HG03469 (cell line): ENCODE data around the gene PTPN4.

Experiments
- ATAC-seq: cut with Tn5 transposase; IDR thresholded peaks from one replicate; pipeline ENCODE4 v1.9.1; 2021; ENCODE audit warnings: mild to moderate bottlenecking, moderate library complexity, moderate number of reproducible peaks; ENCODE audit not compliant: unreplicated experiment

Gene PTPN4

GRCh38 chr2:119852214-119852613 is 92.5 kb downstream of the PTPN4 start:
- no peak for ATAC-seq

GRCh38 chr2:119853777-119854399 is 94.2 kb downstream of the PTPN4 start:
- no peak for ATAC-seq

- ATAC-seq, result no peak
Observed at GRCh38 chr2:119856469-119856901, 96.8 kb downstream of the PTPN4 start.

GRCh38 chr2:119857742-119858141 is 98.0 kb downstream of the PTPN4 start:
- ATAC-seq, result no peak

- no peak for ATAC-seq
Observed at GRCh38 chr2:119859528-119859927, 99.8 kb downstream of the PTPN4 start.

GRCh38 chr2:119860924-119861323 is 101.2 kb downstream of the PTPN4 start:
- no peak for ATAC-seq

GRCh38 chr2:119862127-119862889 is 102.6 kb downstream of the PTPN4 start:
- ATAC-seq, result peak; percentile 76

GRCh38 chr2:119864318-119864717 is 104.6 kb downstream of the PTPN4 start:
- no peak for ATAC-seq

- no peak for ATAC-seq
Observed at GRCh38 chr2:119871725-119872124, 112.0 kb downstream of the PTPN4 start.

GRCh38 chr2:119873350-119874315 is 113.9 kb downstream of the PTPN4 start:
- no peak for ATAC-seq

- ATAC-seq, result peak; percentile 56
Observed at GRCh38 chr2:119879502-119879901, 119.8 kb downstream of the PTPN4 start.

- ATAC-seq, result no peak
Observed at GRCh38 chr2:119888680-119889079, 129.0 kb downstream of the PTPN4 start.

- ATAC-seq, result no peak
Observed at GRCh38 chr2:119897736-119898395, 138.1 kb downstream of the PTPN4 start.

GRCh38 chr2:119901013-119901412 is 141.3 kb downstream of the PTPN4 start:
- no peak for ATAC-seq

GRCh38 chr2:119910566-119910965 is 150.8 kb downstream of the PTPN4 start:
- ATAC-seq, result no peak

GRCh38 chr2:119914266-119914665 is 154.5 kb downstream of the PTPN4 start:
- no peak for ATAC-seq

- no peak for ATAC-seq
Observed at GRCh38 chr2:119921825-119922224, 162.1 kb downstream of the PTPN4 start.

GRCh38 chr2:119922699-119923098 is 163.0 kb downstream of the PTPN4 start:
- ATAC-seq, result no peak

- ATAC-seq, result no peak
Observed at GRCh38 chr2:119929537-119929936, 169.8 kb downstream of the PTPN4 start.

- no peak for ATAC-seq
Observed at GRCh38 chr2:119932809-119933208, 173.1 kb downstream of the PTPN4 start.

- no peak for ATAC-seq
Observed at GRCh38 chr2:119934319-119934718, 174.6 kb downstream of the PTPN4 start.
